Inflammatory macrophage (primary cell): ENCODE data around the gene LAIR2.
"Not testable (repeated sequence)": the region's sequence is repeated elsewhere in the genome, so short reads cannot be mapped to it uniquely, and the experiment has no call there.

Source experiments
- DNase-seq, 2 donors: peaks; one replicate each; pipeline ENCODE4 v3.0.0-alpha.2; 2020 to 2022

LAIR2 gene

DNA sequence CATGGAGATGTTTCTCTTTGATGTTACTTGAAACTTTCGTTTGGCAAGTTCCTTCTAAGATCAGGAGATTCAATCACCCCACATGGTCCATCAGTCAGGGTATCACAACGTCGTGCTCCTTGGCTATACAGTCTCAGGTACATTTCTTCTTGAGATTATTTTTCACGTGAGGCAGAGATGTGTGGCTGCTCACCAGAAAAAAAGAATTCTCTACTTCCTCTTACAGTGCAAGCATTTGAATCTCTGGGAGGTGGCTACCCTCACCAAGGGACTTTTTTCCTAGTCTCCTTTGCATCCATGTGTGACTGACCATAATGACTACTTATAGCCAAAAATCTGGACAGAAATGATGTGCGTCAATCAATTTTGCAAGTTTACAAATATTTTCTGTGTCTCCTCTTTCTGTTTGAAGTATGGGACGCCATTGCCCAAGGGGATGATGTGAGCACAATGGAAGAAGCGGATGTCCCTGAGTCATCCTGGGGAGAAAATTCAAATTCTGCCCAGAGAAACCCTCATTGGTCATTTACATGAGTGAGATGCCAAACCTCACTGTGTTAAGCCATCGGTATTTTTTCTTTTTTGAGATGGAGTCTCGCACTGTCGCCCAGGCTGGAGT, 8.6 kb upstream of the LAIR2 start:
- no peak for DNase-seq

DNA sequence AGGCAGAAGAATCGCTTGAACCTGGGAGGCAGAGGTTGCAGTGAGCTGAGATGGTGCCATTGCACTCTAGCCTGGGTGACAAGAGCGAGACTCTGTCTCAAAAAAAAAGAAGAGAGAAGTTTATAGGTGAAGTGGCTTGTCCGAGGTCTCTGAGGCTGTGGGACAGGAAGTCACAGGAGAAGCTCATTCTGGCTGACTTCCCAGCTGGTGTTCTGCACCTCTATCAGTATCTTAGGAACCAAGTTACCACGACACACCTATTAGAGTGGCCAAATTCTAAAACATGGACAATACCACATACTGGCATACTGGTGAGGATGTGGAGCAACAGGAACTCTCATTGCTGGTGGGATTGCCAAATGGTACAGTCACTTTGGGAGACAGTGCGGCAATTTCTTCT, 7.3 kb upstream of the LAIR2 start:
- not testable (repeated sequence) for DNase-seq

DNA sequence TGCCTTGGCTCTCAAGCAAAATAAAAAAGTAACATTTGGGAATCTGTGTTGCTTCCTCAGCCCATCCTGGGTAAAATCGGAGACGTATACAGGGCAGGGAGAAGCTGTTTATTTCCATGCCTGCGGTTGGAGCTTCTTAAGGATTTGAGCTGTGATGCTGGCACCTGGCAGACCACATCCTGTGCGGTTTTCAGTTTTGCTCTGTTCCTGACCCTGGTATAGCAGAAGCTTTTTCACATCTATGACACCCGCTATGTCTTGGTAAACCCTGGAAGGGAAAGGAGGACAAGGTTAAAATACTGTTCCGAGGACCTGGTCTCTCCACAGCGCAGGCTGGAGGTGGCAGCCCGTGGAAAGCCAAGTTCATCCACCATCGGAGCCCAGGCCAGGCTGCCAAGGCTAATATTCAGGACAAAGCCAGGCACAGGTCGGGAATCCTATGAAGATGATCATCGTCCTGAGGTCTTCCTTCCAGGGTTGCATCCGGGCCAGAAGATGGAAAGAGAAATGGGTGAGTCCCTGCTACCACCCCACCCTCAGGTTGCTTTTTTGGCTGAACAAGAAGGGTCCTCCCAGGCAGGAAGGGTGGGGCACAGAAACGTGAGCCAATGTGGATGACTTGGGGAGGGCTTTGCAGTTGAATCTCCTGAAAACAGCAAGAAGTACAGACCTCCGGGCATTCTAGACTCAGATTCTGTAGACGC, 4.7 kb upstream of the LAIR2 start:
- not testable (repeated sequence) for DNase-seq

DNA sequence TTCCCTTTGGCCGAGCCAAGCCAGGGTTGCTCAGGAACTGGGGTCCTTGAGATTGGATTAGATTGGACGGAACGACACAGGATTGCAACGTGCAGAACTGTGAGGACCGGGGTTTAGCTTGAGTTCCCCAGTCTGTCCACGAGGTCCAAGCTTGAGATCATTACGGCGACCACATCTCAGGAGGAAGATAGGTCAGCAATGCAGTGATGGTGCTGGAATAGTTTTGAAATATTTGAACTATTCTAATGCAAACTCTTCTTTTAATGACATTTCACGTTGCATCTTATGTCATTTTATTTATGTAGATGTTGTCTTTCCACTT, 4.2 kb upstream of the LAIR2 start:
- peak; percentile 17 to 49 for DNase-seq

- DNase-seq = not testable (repeated sequence)
Observed at GRCh38 chr19:54505542-54505941, 2.9 kb downstream of the LAIR2 start.

GRCh38 chr19:54506079-54506478, 3.4 kb downstream of the LAIR2 start:
- DNase-seq = no peak

DNA sequence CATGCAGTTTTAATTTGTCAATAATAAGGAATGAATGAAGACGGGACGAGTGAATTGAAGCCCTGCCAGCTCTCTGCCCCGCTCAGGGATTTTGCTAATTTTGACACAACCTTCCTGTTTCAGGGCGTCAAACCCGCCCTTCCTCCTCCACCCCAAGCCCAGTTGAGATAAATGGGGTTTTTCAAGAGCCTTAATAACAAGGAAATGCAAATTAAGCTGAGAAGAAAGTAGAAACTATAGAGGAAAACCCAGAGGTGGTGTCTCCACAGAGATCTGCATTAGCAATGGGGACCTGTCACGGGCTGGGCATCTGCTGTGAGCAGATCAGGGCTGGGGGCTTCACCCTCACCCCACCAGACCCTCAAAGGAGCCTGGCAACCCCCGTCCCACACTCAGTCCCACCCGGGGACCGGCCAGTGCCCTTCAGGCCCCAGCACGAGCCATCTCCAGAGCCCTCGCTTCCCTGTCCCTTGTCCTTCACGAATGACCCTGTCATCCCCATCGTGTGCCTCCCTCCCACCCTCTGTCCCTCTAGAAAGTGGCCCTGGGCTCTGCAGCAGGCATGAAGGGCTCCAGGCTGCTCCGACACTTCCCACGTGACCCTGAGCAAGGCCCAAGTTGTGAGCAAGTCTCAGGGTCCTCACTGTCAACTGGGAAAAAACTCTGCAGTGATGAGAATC, 4.5 kb downstream of the LAIR2 start:
- not testable (repeated sequence) for DNase-seq

DNA sequence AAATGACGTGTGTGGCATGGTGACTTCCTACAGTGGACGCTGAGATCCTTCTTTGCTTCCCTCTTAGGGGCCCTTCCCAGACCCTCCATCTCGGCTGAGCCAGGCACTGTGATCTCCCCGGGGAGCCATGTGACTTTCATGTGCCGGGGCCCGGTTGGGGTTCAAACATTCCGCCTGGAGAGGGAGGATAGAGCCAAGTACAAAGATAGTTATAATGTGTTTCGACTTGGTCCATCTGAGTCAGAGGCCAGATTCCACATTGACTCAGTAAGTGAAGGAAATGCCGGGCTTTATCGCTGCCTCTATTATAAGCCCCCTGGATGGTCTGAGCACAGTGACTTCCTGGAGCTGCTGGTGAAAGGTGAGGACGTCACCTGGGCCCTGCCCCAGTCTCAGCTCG, 5.2 kb downstream of the LAIR2 start:
- DNase-seq = no peak

GRCh38 chr19:54508487-54508886, 5.9 kb downstream of the LAIR2 start:
- DNase-seq = not testable (repeated sequence)

GRCh38 chr19:54509200-54509940, 6.7 kb downstream of the LAIR2 start:
- not testable (repeated sequence) for DNase-seq

GRCh38 chr19:54515156-54515555, 12.5 kb downstream of the LAIR2 start:
- no peak for DNase-seq

DNA sequence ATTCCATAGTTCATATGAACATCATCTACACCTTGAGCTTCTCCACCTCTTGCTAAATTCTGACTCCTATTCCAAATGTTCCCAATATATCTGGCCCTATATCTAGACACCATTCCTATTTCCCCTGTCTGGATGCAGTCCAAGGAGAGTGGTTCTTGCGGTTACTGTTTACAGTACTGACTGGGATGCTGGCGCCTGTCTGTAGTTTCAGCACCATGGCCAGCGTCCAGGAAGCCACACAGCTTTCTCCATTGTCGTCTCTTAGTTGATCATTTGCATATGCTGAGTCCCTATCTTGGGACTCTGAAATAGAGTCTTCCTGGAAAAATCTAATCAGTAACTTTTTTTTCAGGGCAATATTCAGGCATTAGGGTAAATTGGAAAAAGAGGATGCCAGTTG, 14.9 kb downstream of the LAIR2 start:
- peak; percentile 61 to 73 for DNase-seq

DNA sequence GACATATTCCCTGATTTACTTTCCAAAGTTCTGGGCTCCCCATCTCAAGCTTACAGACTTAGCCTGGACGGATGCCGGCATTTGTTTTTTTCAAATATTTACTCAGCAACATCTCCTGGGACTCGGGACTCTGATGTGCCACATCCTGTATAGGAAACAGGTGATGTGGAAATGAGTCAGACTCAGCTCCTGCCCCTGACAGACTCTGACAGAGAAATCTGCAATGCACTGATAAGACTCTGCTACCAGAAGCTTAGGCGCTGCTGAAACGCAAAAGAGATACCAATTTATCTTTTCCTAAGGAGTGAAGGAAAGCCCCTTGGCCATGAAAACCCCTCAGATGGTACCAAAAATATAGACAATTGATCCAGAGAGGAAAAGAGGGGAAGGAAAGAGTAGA, 16.2 kb downstream of the LAIR2 start:
- no peak for DNase-seq

DNA sequence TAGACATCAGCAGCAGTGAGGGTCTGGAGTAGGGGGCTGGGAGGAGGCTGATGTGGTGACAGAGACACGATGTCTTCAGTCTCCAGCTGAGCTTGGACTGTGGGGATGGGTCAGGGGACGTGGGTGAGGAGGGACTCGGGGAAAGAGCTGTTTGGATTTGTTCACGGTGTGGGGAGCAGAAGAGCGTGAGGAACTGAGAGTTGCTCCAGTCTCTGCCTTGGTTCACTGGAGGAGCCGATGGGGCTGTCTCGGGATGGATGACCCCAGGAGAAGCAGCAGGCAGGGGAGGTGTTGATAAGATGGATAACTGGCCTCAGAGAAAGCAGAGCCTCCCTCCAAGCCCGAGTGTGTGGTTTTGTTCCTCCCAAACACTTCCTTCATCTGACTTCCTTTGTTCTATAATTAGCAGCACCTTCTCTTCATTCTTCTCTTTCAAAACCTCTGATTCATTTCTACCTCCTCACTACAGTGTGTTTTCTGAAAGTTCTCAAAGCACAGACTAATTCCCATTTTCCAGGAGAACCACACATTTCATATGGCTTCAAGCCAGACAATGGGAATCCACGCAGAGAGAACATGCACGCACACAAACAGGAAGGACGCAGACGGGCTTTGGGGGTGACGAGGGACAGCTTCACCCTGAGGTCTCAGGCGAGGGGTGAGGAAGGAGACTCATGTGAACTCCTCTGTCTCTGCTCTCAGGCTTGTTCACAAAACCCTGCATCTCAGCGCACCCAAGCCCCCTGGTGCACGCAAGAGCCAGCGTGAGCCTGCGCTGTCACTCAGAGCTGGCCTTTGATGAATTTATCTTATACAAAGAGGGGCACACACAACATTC, 18.6 kb downstream of the LAIR2 start:
- DNase-seq = peak; percentile 12 to 20

DNA sequence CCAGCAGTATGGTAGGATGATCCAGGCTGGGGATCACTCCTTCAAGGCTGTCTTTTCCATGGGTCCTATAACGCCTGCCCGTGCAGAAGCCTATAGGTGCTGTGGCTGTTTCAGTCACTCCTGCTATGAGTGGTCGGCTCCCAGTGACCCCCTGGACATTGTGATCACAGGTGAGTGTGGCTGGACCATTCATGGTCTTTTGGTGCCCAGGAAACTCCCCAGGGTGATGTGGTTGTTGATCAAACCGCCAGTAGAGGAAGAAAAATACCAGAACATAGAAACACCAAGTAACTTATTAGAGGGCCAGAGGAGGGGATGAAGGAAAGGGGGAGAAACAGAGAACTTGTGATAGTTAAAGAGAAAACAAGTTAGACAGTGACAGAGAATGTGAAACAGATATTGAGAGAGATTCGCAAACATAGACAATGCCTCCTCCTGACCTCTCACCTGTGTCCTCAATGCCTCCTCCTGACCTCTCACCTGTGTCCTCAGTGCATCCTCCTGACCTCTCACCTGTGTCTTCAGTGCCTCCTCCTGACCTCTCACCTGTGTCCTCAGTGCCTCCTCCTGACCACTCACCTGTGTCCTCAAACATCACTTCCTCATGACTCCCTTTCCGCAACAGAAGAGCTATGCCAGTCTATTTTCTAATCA, 19.4 kb downstream of the LAIR2 start:
- DNase-seq = no peak

- DNase-seq = peak; percentile 78 to 89
Observed at GRCh38 chr19:54523403-54523802, 20.8 kb downstream of the LAIR2 start.

GRCh38 chr19:54525636-54526035, 23.0 kb downstream of the LAIR2 start:
- no peak for DNase-seq

DNA sequence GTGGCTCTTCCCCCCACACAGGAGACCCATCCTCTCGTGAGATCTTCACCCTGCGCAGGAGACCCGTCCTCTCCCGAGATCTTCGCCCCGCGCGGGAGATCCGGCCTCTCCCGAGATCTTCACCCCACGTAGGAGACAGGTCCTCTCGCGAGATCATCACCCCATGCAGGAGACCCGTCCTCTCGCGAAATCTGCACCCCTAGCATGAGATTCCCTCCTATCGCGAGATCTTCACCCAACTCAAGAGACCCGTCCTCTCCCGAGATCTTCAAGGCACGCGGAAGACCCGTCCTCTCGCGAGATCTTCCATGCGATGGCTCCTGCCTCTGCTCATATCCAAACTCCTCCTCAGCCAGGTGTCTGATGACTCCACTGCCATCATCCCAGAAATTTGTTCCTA, 24.3 kb downstream of the LAIR2 start:
- DNase-seq = no peak

DNA sequence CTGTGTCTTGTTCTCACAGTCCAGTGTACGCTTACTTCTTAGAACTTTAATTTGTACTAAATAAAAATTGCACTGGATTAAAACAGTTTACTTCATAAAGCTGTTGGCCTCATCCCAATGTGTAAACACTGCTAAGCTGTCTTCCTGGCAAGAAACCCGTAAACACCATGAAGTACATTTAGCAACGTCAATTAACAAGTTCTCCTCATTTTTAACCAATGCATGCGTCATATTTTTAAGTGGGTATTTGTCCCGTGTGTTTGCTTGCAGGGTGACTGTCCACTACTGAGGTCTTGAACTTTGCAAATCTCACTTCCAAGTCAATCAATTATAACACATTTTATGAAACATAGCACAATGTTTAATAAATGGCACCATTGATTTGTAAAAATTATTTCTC, 28.2 kb downstream of the LAIR2 start:
- DNase-seq = no peak

DNA sequence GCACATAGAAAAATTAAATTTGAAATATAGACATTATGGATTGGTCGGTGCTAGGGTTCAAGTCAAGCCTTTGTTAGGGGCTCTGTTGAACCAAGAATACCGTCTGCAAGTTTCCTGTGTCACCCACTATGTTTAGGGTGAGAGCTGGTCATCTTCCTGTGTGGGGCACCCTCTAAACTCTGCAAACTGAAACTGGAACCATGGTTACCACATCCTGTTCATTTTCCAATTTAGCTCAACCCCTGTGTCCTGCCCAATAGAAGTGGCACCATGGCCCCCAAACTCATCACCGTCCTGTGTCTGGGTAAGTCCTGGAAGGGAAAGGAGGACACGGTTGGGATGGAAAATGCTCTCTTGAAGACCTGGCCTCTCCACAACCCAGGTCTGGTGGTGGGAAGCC, 29.9 kb downstream of the LAIR2 start:
- DNase-seq = peak; percentile 11 to 21

GRCh38 chr19:54533476-54533875, 30.8 kb downstream of the LAIR2 start:
- DNase-seq = no peak

- DNase-seq = no peak
Observed at GRCh38 chr19:54534156-54534555, 31.5 kb downstream of the LAIR2 start.
